Measurements from ENCODE around the gene ZNF614.

DNA sequence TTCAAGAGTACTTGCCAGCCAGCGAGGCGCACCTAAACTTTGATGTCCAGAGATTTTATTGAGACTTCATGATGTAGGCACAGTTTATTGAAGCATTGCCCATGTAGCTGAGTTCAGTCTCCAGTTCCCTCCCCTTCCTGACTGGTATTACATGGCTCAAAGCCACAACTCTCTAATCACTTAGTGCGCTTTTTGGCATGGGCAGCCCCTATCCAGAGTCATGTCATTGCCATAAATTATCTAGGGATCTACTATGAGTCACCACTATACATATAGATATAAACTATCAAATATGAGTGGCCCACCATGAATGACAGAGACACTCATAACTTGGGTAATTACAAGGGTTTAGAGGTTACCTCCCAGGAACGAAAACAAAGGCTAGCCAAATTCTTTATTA, 7.7 kb downstream of the ZNF614 start:
- TF ChIP-seq GATA2 (IDR thresholded peaks at IDR 0.05; ENCODE audit: low read depth, low read length) (no peak), GATA3 (IDR thresholded peaks at IDR 0.05; ENCODE audit: low read depth, low read length) (no peak)

Measured in SH-SY5Y (cell line).